ENCODE data around the gene ASPSCR1. TPM values are rescaled to one million over a fixed set of nuclear protein-coding genes. Genes with fewer than 3 reads are reported as not detected.

Gene ASPSCR1
- total and polyA plus RNA-seq, 2 of the 13 experiments (the other 11 are each of a cell fraction or from before 2014, with no cell fraction given), result 274 to 314 TPM

DNA sequence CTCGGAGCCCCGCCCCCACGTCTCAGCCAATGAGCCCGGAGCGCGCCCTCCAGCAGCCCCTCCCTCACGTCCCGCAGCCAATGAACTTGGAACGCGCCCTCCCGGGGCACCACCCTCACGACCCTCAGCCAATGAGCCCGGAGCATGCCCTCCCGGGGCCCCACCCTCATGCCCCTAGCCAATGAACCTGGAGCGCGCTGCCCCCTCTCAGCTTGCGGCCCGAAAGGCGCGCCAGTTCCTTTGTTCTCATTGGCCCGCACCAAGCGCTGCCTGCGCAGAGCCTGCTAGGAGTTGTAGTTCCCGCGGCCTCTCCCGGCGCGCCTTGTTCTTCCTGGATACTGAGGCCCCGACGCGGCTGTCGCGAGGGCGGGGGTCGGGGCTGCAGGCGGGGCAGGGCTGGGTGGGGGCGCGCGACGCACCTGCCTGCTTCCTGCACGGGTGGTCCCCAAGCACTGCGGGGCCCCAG is 45.6 kb downstream of the ASPSCR1 start, which contains the start of gene LRRC45 (continued):
- TF ChIP-seq NR2F1 (CRISPR knock-in tag; IDR thresholded peaks at IDR 0.05) (no peak), ZNF263 (CRISPR knock-in tag; IDR thresholded peaks at IDR 0.05) (no peak), ARNT2 (CRISPR knock-in tag; IDR thresholded peaks at IDR 0.05; ENCODE audit: low read depth) (no peak), ETV5 (CRISPR knock-in tag; IDR thresholded peaks at IDR 0.05; ENCODE audit: borderline replicate concordance) (no peak), ZNF775 (CRISPR knock-in tag; IDR thresholded peaks at IDR 0.05; ENCODE audit: borderline replicate concordance) (no peak), TAF1 (CRISPR knock-in tag; IDR thresholded peaks at IDR 0.05) (no peak), MZF1 (CRISPR knock-in tag; IDR thresholded peaks at IDR 0.05; ENCODE audit: borderline replicate concordance) (no peak), TAF15 (IDR thresholded peaks at IDR 0.05; ENCODE audit: low read depth, low read length, poor library complexity, severe bottlenecking) (no peak), ZNF256 (CRISPR knock-in tag; conservative IDR thresholded peaks at IDR 0.05) (0 out of 2 replicates have a peak, but pooled peaks have one; percentile 19), ZNF577 (CRISPR knock-in tag; IDR thresholded peaks at IDR 0.05; ENCODE audit: borderline replicate concordance, low read depth) (no peak), ZNF510 (CRISPR knock-in tag; IDR thresholded peaks at IDR 0.05; ENCODE audit: low read depth) (no peak), MAFF (IDR thresholded peaks at IDR 0.05; ENCODE audit: low read depth, low read length) (no peak), ZNF761 (CRISPR knock-in tag; conservative IDR thresholded peaks at IDR 0.05) (no peak), ELF4 (CRISPR knock-in tag; IDR thresholded peaks at IDR 0.05; ENCODE audit: borderline replicate concordance) (no peak; the same call in 1 of the 2 replicates), ZNF782 (CRISPR knock-in tag; IDR thresholded peaks at IDR 0.05; ENCODE audit: borderline replicate concordance) (no peak; the same call in 1 of the 2 replicates), ZNF20 (CRISPR knock-in tag; IDR thresholded peaks at IDR 0.05) (no peak), KDM2A (CRISPR knock-in tag; IDR thresholded peaks at IDR 0.05; ENCODE audit: borderline replicate concordance, low read depth) (no peak), ZNF124 (CRISPR knock-in tag; IDR thresholded peaks at IDR 0.05) (no peak), SP140L (CRISPR knock-in tag; IDR thresholded peaks at IDR 0.05; ENCODE audit: borderline replicate concordance) (no peak), DNMT3B (CRISPR knock-in tag; conservative IDR thresholded peaks at IDR 0.05) (no peak), PAWR (CRISPR knock-in tag; IDR thresholded peaks at IDR 0.05; ENCODE audit: borderline replicate concordance) (no peak), ZNF557 (CRISPR knock-in tag; IDR thresholded peaks at IDR 0.05) (no peak), GFI1 (CRISPR knock-in tag; IDR thresholded peaks at IDR 0.05; ENCODE audit: borderline replicate concordance) (no peak)
- TF ChIP-seq, protein P1, sequence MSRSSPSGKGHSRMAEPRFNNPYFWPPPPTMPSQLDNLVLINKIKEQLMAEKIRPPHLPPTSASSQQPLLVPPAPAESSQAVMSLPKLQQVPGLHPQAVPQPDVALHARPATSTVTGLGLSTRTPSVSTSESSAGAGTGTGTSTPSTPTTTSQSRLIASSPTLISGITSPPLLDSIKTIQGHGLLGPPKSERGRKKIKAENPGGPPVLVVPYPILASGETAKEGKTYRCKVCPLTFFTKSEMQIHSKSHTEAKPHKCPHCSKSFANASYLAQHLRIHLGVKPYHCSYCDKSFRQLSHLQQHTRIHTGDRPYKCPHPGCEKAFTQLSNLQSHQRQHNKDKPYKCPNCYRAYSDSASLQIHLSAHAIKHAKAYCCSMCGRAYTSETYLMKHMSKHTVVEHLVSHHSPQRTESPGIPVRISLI (CRISPR knock-in tag; IDR thresholded peaks at IDR 0.05; ENCODE audit: borderline replicate concordance), result no peak
- TF ChIP-seq, protein P2, sequence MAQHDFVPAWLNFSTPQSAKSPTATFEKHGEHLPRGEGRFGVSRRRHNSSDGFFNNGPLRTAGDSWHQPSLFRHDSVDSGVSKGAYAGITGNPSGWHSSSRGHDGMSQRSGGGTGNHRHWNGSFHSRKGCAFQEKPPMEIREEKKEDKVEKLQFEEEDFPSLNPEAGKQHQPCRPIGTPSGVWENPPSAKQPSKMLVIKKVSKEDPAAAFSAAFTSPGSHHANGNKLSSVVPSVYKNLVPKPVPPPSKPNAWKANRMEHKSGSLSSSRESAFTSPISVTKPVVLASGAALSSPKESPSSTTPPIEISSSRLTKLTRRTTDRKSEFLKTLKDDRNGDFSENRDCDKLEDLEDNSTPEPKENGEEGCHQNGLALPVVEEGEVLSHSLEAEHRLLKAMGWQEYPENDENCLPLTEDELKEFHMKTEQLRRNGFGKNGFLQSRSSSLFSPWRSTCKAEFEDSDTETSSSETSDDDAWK (CRISPR knock-in tag; IDR thresholded peaks at IDR 0.05), result no peak
- TF ChIP-seq, protein P3, sequence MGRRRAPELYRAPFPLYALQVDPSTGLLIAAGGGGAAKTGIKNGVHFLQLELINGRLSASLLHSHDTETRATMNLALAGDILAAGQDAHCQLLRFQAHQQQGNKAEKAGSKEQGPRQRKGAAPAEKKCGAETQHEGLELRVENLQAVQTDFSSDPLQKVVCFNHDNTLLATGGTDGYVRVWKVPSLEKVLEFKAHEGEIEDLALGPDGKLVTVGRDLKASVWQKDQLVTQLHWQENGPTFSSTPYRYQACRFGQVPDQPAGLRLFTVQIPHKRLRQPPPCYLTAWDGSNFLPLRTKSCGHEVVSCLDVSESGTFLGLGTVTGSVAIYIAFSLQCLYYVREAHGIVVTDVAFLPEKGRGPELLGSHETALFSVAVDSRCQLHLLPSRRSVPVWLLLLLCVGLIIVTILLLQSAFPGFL (CRISPR knock-in tag; IDR thresholded peaks at IDR 0.05), result no peak
- TF ChIP-seq, protein P4, sequence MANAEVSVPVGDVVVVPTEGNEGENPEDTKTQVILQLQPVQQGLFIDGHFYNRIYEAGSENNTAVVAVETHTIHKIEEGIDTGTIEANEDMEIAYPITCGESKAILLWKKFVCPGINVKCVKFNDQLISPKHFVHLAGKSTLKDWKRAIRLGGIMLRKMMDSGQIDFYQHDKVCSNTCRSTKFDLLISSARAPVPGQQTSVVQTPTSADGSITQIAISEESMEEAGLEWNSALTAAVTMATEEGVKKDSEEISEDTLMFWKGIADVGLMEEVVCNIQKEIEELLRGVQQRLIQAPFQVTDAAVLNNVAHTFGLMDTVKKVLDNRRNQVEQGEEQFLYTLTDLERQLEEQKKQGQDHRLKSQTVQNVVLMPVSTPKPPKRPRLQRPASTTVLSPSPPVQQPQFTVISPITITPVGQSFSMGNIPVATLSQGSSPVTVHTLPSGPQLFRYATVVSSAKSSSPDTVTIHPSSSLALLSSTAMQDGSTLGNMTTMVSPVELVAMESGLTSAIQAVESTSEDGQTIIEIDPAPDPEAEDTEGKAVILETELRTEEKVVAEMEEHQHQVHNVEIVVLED (CRISPR knock-in tag; IDR thresholded peaks at IDR 0.05; ENCODE audit: borderline replicate concordance), result peak; percentile 92
